ENCODE results near the gene GRPEL2.

DNA sequence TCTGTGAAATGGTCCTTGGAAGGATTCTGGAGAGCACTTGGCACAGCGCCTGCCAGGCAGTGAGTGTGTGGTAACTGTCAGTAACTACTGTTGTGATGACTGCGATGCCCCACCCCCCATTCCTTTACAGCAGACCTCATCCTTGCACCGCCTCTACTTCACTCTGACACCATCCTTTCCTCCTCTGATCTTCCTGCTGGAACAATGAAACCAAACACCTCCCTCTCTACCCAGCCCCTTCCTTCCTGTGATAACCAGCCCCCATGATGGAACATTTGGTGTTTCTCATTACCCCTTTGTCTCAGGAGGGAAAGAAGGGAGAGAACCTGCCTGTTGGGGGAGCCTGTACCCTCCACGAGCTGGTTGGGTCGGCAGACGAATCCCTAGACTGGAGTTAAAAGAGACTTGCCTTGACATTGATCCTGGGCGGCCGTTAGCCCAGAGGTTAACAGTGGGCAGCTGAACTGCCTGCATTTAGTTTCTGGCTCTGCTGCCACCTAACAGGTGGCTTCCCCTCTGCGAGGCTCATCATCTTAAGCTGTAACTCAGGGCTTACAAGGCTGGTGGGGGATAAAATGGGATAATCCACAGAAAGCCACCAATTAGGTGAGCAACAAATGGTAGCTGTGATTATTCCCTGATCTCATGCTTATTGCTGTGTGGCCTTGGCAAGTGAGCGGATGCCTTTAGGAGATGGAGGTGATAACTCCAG is 34.2 kb upstream of the GRPEL2 start:
- TF ChIP-seq, protein P1, sequence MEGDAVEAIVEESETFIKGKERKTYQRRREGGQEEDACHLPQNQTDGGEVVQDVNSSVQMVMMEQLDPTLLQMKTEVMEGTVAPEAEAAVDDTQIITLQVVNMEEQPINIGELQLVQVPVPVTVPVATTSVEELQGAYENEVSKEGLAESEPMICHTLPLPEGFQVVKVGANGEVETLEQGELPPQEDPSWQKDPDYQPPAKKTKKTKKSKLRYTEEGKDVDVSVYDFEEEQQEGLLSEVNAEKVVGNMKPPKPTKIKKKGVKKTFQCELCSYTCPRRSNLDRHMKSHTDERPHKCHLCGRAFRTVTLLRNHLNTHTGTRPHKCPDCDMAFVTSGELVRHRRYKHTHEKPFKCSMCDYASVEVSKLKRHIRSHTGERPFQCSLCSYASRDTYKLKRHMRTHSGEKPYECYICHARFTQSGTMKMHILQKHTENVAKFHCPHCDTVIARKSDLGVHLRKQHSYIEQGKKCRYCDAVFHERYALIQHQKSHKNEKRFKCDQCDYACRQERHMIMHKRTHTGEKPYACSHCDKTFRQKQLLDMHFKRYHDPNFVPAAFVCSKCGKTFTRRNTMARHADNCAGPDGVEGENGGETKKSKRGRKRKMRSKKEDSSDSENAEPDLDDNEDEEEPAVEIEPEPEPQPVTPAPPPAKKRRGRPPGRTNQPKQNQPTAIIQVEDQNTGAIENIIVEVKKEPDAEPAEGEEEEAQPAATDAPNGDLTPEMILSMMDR (IDR thresholded peaks at IDR 0.05; ENCODE audit: insufficient read depth, low read length, poor library complexity, severe bottlenecking): no peak
- no peak for TF ChIP-seq EZH2phosphoT487 (conservative IDR thresholded peaks at IDR 0.05; ENCODE audit: low read length)
